Stimulated activated CD8-positive, alpha-beta memory T cell treated with anti-CD3 and anti-CD28 coated beads, Interleukin-12 subunit alpha, Interleukin-12 subunit beta, amount 100 ng/mL, for 4 hours (primary cell): ENCODE data around the gene TACC2.

Experiments
- DNase-seq: peaks from one replicate; pipeline ENCODE4 v3.0.0-alpha.2; 2020; ENCODE audit warnings: low read depth

Gene TACC2

GRCh38 chr10:122168101-122168500 is 179.1 kb downstream of the TACC2 start:
- no peak for DNase-seq

DNA sequence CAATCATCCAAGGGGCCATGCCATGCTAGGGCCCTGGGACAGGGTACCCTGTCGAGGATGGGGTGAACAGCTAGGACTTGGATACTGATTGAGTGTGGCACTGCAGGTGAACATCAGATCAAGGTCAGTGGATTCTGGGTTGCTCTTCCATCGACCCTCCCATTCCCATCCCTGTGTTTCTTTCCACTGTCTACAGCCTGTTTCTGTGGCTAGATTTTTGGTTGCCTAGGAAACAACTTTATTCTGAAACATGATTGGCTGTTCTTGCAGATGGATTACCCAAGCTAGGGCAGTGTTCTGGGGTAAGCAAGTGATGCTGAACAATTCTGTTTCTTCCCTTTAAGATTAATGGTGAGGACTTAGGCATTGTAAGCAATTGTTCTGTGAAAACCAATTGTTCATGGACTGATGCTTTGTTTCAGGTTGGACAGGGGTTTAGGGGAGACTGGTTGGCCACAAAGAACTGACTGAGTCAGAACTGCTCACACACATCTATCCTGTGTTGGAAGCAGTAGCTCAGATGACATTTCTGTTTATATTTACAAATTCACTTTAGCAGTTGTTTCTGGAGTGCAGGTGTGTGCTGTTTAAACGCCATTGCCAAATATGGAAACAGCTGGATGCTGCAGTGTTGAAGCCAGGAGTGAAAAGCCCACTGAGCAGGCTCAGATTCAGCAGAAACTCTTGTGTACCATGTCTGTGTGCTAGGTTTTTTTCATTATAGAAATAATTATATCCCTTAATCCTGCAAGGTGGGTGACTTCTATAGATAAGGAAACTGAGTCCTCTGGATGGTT is 179.8 kb downstream of the TACC2 start:
- no peak for DNase-seq

- DNase-seq = no peak
Measured at GRCh38 chr10:122170802-122171201, 181.8 kb downstream of the TACC2 start.

GRCh38 chr10:122171302-122172075 is 182.5 kb downstream of the TACC2 start:
- DNase-seq = no peak

GRCh38 chr10:122172361-122173008 is 183.5 kb downstream of the TACC2 start:
- DNase-seq = no peak

- DNase-seq = no peak
Measured at GRCh38 chr10:122173337-122173736, 184.4 kb downstream of the TACC2 start.

DNA sequence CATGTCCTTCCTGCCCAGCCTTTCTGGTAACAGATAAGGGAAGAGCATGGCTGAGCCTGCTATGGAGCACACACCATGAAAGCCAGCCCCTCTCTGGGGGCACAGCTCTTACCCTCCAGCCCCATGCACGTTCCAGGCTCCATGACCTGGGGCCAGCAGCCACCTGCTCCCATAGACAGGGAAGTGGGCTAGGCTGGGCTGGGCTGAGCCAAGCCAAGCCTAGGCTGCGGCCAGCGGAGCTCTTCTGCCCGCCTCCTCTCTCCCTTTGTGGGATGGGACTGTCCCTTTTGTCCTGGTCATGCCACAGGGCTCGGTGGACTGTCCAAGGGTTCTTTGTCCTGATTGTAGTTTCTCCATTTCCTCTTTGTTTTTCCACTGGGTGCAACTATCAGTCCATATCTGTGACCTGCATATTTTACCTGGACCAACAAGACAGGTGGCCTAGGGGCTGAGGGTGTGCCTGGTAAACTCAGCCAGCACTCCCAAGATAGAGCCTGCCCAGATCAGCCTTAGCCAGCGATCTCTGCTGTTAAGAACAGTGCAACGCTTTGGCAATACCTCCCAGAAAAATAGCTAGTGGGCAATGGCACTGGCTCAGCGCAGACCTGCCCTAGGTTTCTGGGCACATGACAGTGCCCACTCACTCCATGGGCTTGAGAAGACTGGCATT is 184.9 kb downstream of the TACC2 start:
- no peak for DNase-seq

DNA sequence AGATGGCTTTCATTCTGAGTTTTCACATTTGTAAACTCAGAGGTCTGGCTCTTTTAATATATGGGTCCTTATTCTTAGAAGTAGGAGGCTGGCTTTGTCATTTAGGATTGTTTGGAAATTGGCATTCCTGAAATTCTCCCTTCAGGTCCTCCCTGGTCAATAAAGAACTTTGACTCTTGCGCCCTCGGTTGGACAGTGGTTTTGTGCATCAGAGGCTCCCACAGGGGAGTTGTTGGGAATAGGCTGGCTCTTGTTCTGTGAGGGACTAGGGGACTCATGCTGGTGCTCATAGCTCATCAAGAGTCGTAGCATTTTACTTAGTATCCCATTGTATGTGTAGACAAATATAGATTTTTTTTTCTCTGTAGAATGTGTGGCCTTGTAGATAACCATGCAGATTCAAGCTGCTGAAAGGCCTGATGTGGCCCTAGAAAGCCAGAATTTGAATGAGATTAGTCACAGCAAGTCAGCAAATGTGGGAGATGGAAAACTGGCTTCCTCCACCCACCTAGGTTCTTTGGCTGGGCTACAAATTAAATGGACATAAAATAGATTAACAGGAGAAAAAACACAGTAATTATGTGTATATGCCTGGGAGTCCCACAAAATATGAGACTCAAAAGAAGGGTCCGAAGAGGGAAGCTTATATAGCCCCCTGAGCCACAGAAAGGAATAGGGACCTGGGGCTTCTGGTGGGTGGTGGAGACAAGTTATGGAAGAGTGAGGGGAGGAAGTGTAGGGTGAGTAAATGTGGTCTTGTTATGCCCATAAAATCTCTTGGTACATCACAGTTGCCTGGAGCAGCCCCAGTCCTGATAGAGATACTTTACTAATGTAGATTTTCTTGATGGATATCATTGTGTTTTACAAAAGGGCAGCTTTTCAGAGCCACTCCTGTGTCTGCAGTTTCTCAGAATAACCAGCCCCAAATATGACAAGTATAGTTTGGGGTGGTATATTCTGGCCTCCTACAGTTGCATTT is 187.6 kb downstream of the TACC2 start:
- DNase-seq = no peak

GRCh38 chr10:122178655-122179054 is 189.7 kb downstream of the TACC2 start:
- no peak for DNase-seq

GRCh38 chr10:122181041-122181732 is 192.2 kb downstream of the TACC2 start:
- DNase-seq = no peak

GRCh38 chr10:122181876-122182275 is 192.9 kb downstream of the TACC2 start:
- DNase-seq = no peak

- no peak for DNase-seq
Measured at GRCh38 chr10:122182308-122182707, 193.3 kb downstream of the TACC2 start.

DNA sequence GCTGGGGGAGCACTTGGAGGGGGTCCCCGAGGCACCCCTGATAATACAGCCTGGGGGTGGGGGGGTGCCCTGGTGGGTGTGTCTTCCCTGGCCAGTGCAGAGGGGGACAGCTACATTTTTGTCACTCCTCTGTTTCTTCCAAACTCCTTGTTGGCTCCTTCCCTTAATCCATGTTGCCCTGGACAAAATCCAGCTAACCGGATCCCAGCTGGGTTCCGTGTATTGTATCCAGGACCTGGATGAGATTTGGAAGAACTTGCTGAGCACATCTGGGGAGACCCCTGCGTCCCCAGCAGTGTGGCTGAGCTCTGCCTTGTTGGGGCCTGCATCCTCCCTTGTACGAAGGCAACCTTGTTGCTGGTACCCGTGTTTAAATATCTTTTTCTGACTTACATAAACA is 195.3 kb downstream of the TACC2 start:
- no peak for DNase-seq

GRCh38 chr10:122185643-122186042 is 196.7 kb downstream of the TACC2 start:
- no peak for DNase-seq

DNA sequence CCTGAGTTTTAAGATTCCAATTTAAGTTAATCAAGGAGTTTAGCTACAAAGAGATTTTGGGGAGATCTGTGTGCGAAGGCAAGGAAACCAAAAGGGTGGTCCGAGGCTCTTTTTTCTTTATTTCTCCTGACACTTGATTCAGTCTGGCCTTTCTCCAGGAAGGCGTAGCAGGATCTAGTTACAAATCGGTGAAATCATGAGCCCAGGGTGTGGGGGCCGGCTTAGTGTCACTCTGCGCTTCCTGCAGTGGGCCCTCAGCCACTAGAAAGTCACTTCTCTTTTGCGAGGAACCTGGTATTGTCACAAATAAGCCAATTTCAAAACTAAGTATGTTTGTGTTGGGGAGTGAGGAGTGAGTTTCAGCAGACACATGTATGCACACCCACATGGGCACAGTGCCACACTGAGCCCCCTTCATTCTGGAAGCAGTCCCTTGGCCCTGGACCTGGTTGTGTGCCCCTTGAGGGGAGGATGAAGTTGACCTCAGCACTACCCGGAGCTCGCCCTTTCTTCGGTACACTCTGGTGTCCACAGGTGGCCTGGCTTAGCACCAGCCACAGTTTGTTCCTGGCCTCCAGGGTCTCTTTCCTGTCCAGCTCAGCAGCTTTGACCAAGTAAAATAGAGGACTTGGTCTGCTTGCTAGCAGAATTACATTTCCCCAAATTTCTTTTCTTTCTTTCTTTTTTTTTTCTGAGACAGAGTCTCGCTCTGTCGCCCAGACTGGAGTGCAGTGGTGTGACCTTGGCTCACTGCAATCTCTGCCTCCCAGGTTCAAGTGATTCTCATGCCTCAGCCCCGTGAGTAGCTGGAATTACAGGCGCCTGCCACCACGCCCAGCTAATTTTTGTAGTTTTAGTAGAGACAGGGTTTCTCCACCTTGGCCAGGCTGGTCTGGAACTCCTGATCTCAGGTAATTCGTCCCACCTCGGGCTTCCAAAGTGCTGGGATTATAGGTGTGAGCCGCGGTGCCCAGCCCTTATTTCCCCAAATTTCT is 198.2 kb downstream of the TACC2 start:
- DNase-seq = no peak

DNA sequence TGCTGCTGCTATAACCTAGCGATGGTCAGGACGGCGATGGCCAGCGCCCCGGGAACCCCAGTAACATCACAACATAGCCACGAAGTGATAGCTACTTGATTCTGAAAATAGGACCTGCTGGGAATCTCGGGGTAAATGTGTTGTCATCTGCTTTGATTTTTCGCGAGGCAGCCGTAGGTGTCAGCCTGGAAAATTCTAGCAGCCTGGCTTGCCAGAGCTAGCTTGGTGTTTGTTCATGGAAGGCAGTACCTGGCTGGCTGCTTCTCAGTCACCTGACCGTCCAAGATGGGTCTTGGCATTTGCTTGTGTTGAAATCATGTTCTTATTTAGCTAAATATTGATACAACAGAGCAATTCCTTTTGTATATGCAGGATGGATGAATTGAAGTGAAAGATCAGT is 199.7 kb downstream of the TACC2 start:
- DNase-seq = no peak

GRCh38 chr10:122189185-122189584 is 200.2 kb downstream of the TACC2 start:
- no peak for DNase-seq

DNA sequence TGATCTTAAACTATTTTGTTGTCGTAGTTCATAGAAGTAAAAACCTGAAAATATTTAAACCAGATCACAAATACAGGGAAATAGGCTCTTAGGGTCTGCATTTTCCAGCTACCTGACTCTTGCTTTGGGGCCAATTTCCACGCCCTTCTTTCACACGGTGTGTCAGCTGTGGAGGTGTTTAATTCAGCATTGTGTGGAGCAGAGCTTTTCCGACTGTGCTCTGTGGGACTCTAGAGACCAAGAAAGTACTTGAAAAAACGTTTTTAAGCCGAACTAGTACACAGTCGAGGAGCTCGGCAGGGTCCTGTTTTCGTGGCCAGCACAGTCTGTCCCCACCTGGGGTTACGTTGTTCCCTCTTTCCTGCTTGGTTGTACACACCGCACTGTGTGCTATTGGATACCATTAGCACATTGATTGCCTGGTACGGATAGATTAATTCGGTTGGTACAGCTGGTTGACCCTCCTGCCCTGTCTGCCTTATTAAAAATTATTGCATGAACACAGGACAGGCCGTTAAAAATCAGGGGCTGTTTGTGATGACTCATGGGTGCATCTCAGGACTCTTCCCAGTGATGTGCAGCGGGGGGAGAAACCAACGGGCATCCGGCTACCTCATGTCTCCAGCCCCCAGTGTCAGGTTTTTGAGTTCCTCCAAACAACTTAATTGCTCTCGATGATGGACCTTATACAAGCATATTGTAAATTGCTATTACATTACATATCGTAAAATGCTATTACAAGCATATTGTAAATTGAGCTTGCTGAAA is 201.4 kb downstream of the TACC2 start:
- no peak for DNase-seq
